IMR-90 (cell line): ENCODE measurements around the gene DYNC2H1.

Experiments
- BHLHE40 ChIP-seq: fragments of 150-350 bp; IDR thresholded peaks from 2 replicates; pipeline ENCODE4 v1.6.1; 2016; ENCODE audit warnings: mild to moderate bottlenecking, low read depth, low read length
- CEBPB ChIP-seq: IDR thresholded peaks from 2 replicates; pipeline ENCODE4 v1.6.1; 2012; ENCODE audit warnings: low read depth, low read length, improper control_type of control experiment
- ELK1 ChIP-seq: fragments of 150-350 bp; IDR thresholded peaks from 2 replicates; pipeline ENCODE4 v1.6.1; 2016; ENCODE audit warnings: low read depth, mild to moderate bottlenecking, low read length, moderate library complexity, borderline replicate concordance
- MAFK ChIP-seq: IDR thresholded peaks from 2 replicates; pipeline ENCODE4 v1.6.1; 2012; ENCODE audit warnings: low read depth, low read length, improper control_type of control experiment
- POLR2A ChIP-seq: IDR thresholded peaks from 2 replicates; pipeline ENCODE4 v1.6.1; 2012; ENCODE audit warnings: mild to moderate bottlenecking, low read depth, low read length
- RAD21 ChIP-seq: IDR thresholded peaks from 2 replicates; pipeline ENCODE4 v1.6.1; 2012; ENCODE audit warnings: low read length, improper control_type of control experiment
- RCOR1 ChIP-seq: IDR thresholded peaks from 2 replicates; pipeline ENCODE4 v1.6.1; 2012; ENCODE audit warnings: mild to moderate bottlenecking, low read length, improper control_type of control experiment; ENCODE audit not compliant: insufficient replicate concordance
- RFX5 ChIP-seq: IDR thresholded peaks from 2 replicates; pipeline ENCODE4 v1.8.0; 2012; ENCODE audit warnings: low read depth, mild to moderate bottlenecking, low read length, moderate library complexity
- TF ChIP-seq, protein P1 (sequence below): conservative IDR thresholded peaks from 2 replicates; pipeline ENCODE4 v1.5.1; 2012; ENCODE audit warnings: mild to moderate bottlenecking, low read depth, low read length, improper control_type of control experiment

DNA sequence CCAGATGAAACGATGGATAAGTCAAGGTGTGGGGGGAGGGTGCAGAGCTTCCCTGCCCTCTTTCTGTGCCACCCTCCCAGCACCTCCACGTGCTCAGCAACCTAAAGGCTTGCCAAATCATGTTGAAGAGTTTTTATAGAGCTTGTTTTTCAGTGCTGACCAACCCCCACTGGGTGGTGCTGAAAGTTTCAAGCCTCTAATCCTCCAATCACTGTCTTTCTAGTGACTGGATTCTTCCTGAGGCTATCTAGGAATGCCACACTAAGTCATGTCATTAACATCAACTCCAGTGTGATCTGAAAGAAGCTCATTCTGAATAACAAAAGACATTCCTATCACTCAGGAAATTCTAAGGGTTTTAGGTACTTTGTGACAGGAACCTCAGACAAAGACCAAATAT lies 382.6 kb downstream of the DYNC2H1 start:
- TF ChIP-seq, protein P1, sequence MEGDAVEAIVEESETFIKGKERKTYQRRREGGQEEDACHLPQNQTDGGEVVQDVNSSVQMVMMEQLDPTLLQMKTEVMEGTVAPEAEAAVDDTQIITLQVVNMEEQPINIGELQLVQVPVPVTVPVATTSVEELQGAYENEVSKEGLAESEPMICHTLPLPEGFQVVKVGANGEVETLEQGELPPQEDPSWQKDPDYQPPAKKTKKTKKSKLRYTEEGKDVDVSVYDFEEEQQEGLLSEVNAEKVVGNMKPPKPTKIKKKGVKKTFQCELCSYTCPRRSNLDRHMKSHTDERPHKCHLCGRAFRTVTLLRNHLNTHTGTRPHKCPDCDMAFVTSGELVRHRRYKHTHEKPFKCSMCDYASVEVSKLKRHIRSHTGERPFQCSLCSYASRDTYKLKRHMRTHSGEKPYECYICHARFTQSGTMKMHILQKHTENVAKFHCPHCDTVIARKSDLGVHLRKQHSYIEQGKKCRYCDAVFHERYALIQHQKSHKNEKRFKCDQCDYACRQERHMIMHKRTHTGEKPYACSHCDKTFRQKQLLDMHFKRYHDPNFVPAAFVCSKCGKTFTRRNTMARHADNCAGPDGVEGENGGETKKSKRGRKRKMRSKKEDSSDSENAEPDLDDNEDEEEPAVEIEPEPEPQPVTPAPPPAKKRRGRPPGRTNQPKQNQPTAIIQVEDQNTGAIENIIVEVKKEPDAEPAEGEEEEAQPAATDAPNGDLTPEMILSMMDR = no peak
- TF ChIP-seq POLR2A = no peak
- TF ChIP-seq RCOR1 = no peak
- TF ChIP-seq RAD21 = no peak
- TF ChIP-seq BHLHE40 = no peak
- TF ChIP-seq CEBPB = no peak
- TF ChIP-seq MAFK = no peak
- TF ChIP-seq ELK1 = no peak
- no peak for TF ChIP-seq RFX5
